A549 (cell line): ENCODE measurements around the gene TRIM24.
"Not testable (repeated sequence)": the region's sequence is repeated elsewhere in the genome, so short reads cannot be mapped to it uniquely, and the experiment has no call there.

Experiments
- EP300 ChIP-seq, 2 experiments: fragments of >200 bp; sonication (Bioruptor Twin); formaldehyde crosslinking; IDR thresholded peaks; 2 replicates in 1 of 2; 3 replicates in 1 of 2; pipeline ENCODE4 v1.6.1; 2016 to 2017
- ESRRA ChIP-seq: fragments of 150-350 bp; IDR thresholded peaks from 2 replicates; pipeline ENCODE4 v1.6.1; 2014; ENCODE audit warnings: mild to moderate bottlenecking, low read length, borderline replicate concordance
- MAFK ChIP-seq: fragments of 450-650 bp; IDR thresholded peaks from 2 replicates; pipeline ENCODE4 v1.6.1; 2014; ENCODE audit not compliant: partially characterized antibody
- NR3C1 ChIP-seq: fragments of >200 bp; sonication (Bioruptor Twin); formaldehyde crosslinking; IDR thresholded peaks from 3 replicates; pipeline ENCODE4 v1.6.1; 2017
- POLR2A ChIP-seq: IDR thresholded peaks from 2 replicates; pipeline ENCODE4 v1.6.1; 2012; ENCODE audit warnings: mild to moderate bottlenecking, low read length
- RFX5 ChIP-seq: fragments of 450-650 bp; IDR thresholded peaks from 2 replicates; pipeline ENCODE4 v1.7.1; 2014; ENCODE audit warnings: antibody characterized with exemption, mild to moderate bottlenecking, moderate library complexity
- TFCP2L1 ChIP-seq: fragments of 250-450 bp; sonication (Bioruptor Pico); IDR thresholded peaks from 2 replicates; pipeline ENCODE4 v1.5.0; 2021; ENCODE audit warnings: mild to moderate bottlenecking
- TF ChIP-seq, protein P1 (sequence below): fragments of 150-350 bp; IDR thresholded peaks from 2 replicates; pipeline ENCODE4 v1.6.1; 2014; ENCODE audit warnings: low read depth, mild to moderate bottlenecking, low read length
- TF ChIP-seq, protein P2 (sequence below): fragments of >200 bp; sonication (Bioruptor Twin); formaldehyde crosslinking; IDR thresholded peaks from 3 replicates; pipeline ENCODE4 v1.5.1; 2016
- TF ChIP-seq, protein P3 (sequence below): fragments of 200-600 bp; sonication (generic); IDR thresholded peaks from 2 replicates; pipeline ENCODE4 v1.6.1; 2016; ENCODE audit warnings: antibody characterized with exemption, mild to moderate bottlenecking, moderate library complexity

DNA sequence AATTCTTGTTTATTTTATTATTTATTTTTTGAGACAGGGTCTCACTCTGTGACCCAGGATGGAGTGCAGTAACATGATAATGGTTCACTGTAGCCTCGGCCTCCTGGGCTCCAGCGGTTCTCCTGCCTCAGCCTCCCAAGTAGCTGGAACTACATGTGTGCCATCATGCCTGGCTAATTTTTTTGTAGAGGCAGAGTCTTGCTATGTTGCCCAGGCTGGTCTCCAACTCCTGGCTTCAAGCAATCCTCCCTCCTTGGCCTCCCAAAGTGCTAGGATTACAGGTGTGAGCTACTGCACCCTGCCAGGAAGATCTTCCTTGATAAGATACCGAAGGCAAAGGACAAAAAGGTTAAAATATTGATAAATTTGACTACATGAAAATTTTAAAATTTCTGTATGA, 48.0 kb upstream of the TRIM24 start:
- not testable (repeated sequence) for TF ChIP-seq TFCP2L1 (CRISPR knock-in tag); MAFK; POLR2A; ESRRA; NR3C1; RFX5; EP300 (IDR thresholded peaks at IDR 0.05)
- TF ChIP-seq, protein P1, sequence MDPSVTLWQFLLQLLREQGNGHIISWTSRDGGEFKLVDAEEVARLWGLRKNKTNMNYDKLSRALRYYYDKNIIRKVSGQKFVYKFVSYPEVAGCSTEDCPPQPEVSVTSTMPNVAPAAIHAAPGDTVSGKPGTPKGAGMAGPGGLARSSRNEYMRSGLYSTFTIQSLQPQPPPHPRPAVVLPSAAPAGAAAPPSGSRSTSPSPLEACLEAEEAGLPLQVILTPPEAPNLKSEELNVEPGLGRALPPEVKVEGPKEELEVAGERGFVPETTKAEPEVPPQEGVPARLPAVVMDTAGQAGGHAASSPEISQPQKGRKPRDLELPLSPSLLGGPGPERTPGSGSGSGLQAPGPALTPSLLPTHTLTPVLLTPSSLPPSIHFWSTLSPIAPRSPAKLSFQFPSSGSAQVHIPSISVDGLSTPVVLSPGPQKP, result not testable (repeated sequence)
- TF ChIP-seq, protein P2, sequence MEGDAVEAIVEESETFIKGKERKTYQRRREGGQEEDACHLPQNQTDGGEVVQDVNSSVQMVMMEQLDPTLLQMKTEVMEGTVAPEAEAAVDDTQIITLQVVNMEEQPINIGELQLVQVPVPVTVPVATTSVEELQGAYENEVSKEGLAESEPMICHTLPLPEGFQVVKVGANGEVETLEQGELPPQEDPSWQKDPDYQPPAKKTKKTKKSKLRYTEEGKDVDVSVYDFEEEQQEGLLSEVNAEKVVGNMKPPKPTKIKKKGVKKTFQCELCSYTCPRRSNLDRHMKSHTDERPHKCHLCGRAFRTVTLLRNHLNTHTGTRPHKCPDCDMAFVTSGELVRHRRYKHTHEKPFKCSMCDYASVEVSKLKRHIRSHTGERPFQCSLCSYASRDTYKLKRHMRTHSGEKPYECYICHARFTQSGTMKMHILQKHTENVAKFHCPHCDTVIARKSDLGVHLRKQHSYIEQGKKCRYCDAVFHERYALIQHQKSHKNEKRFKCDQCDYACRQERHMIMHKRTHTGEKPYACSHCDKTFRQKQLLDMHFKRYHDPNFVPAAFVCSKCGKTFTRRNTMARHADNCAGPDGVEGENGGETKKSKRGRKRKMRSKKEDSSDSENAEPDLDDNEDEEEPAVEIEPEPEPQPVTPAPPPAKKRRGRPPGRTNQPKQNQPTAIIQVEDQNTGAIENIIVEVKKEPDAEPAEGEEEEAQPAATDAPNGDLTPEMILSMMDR, result not testable (repeated sequence)
- TF ChIP-seq, protein P3, sequence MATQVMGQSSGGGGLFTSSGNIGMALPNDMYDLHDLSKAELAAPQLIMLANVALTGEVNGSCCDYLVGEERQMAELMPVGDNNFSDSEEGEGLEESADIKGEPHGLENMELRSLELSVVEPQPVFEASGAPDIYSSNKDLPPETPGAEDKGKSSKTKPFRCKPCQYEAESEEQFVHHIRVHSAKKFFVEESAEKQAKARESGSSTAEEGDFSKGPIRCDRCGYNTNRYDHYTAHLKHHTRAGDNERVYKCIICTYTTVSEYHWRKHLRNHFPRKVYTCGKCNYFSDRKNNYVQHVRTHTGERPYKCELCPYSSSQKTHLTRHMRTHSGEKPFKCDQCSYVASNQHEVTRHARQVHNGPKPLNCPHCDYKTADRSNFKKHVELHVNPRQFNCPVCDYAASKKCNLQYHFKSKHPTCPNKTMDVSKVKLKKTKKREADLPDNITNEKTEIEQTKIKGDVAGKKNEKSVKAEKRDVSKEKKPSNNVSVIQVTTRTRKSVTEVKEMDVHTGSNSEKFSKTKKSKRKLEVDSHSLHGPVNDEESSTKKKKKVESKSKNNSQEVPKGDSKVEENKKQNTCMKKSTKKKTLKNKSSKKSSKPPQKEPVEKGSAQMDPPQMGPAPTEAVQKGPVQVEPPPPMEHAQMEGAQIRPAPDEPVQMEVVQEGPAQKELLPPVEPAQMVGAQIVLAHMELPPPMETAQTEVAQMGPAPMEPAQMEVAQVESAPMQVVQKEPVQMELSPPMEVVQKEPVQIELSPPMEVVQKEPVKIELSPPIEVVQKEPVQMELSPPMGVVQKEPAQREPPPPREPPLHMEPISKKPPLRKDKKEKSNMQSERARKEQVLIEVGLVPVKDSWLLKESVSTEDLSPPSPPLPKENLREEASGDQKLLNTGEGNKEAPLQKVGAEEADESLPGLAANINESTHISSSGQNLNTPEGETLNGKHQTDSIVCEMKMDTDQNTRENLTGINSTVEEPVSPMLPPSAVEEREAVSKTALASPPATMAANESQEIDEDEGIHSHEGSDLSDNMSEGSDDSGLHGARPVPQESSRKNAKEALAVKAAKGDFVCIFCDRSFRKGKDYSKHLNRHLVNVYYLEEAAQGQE, result not testable (repeated sequence)
